GM19193 (cell line): ENCODE results near the gene DIS3.

ENCODE experiments used
- POLR2A ChIP-seq: IDR thresholded peaks from 4 replicates; pipeline ENCODE4 v1.6.1; 2011; ENCODE audit not compliant: insufficient read depth, insufficient read length; ENCODE audit errors: extremely low read depth

Gene DIS3

GRCh38 chr13:72781451-72782439, at the start of gene DIS3, which contains the start of gene PIBF1:
Gene DIS3 (minus strand): TSS chr13:72781900. CDS start chr13:72781832, 68 bp downstream.
Gene PIBF1 (plus strand): TSS chr13:72782133. CDS start chr13:72783470, 1,337 bp downstream.
- peak; percentile 80 for TF ChIP-seq POLR2A

GRCh38 chr13:72823724-72824123, 42.0 kb upstream of the DIS3 start:
- no peak for TF ChIP-seq POLR2A

- TF ChIP-seq POLR2A, result no peak
Observed at GRCh38 chr13:72823081-72823480, 41.4 kb upstream of the DIS3 start.

- TF ChIP-seq POLR2A, result no peak
Observed at GRCh38 chr13:72820898-72821279, 39.2 kb upstream of the DIS3 start.

GRCh38 chr13:72820156-72820897, 38.6 kb upstream of the DIS3 start:
- no peak for TF ChIP-seq POLR2A

GRCh38 chr13:72808917-72809500, 27.3 kb upstream of the DIS3 start:
- TF ChIP-seq POLR2A, result no peak

GRCh38 chr13:72805676-72806346, 24.1 kb upstream of the DIS3 start:
- no peak for TF ChIP-seq POLR2A

- no peak for TF ChIP-seq POLR2A
Observed at GRCh38 chr13:72804301-72804700, 22.6 kb upstream of the DIS3 start.

- TF ChIP-seq POLR2A, result no peak
Observed at GRCh38 chr13:72798817-72799216, 17.1 kb upstream of the DIS3 start.

- TF ChIP-seq POLR2A, result no peak
Observed at GRCh38 chr13:72792640-72793039, 10.9 kb upstream of the DIS3 start.

- TF ChIP-seq POLR2A, result no peak
Observed at GRCh38 chr13:72788831-72789230, 7.1 kb upstream of the DIS3 start.

- no peak for TF ChIP-seq POLR2A
Observed at GRCh38 chr13:72782717-72783116, 1.0 kb upstream of the DIS3 start.

- no peak for TF ChIP-seq POLR2A
Observed at GRCh38 chr13:72774019-72774418, 7.7 kb downstream of the DIS3 start.

GRCh38 chr13:72763411-72763810, 18.3 kb downstream of the DIS3 start:
- TF ChIP-seq POLR2A, result no peak

- TF ChIP-seq POLR2A, result no peak
Observed at GRCh38 chr13:72760189-72760588, 21.5 kb downstream of the DIS3 start.

GRCh38 chr13:72757792-72758535, 23.7 kb downstream of the DIS3 start:
- TF ChIP-seq POLR2A, result no peak
